HTERT RPE-1 (cell line): ENCODE measurements around the gene OR2B6.

ENCODE experiments used
- in situ Hi-C: fragments of 300-500 bp; cut with MboI; formaldehyde crosslinking; loops from 4 replicates; pipeline ENCODE4 v1.14.3; 2020; ENCODE audit warnings: low sequenced_read_pairs

Gene OR2B6

GRCh38 chr6:27994616-27995015, 37.6 kb downstream of the OR2B6 start:
- in situ Hi-C loops, result no loop called here

GRCh38 chr6:28000351-28001045, 43.5 kb downstream of the OR2B6 start:
- in situ Hi-C loops, result no loop called here

DNA sequence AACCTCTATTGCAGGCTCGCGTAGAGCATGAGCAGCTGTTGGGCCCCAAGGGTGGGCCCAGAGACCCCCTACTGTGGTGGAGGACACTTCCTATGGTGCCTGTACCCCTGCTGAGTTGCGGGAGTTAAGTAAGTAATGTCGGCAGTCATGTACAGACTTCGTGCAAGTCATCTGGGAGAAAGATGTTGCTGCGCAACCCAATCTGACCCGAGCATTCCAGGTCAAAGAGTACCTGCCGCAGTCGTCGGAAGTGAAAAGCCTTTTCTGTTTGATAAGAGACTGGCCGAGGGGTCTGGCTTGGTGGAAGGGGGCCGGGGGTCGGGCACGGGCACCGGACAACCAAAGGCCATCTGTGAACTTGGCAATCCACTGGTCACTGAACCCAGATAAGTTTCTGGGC, 44.3 kb downstream of the OR2B6 start:
- in situ Hi-C loops, result no loop called here

- in situ Hi-C loops, result no loop called here
Measured at GRCh38 chr6:28001751-28002150, 44.7 kb downstream of the OR2B6 start.

GRCh38 chr6:28002161-28002560, 45.1 kb downstream of the OR2B6 start:
- in situ Hi-C loops, result no loop called here

- in situ Hi-C loops, result no loop called here
Measured at GRCh38 chr6:28003059-28003458, 46.0 kb downstream of the OR2B6 start.

DNA sequence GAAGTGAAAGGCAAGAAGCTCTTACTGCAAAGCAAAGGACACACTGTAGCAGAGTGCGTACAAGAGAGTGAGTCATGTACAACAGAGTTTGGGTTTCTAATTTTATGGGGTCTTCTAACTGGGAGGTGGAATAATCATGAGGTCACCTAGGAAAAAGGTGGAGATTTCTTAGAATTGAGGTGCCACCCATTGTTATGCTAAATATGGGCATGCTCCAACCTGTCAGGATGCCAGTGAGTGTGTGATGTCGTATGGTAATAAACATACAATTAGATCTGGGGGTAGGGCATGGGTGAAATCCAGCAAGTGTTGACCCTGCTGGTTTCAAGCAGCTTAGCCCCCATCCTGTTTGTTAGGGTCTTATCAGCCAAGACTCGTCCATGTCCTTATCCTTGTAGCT, 46.6 kb downstream of the OR2B6 start:
- in situ Hi-C loops, result no loop called here

DNA sequence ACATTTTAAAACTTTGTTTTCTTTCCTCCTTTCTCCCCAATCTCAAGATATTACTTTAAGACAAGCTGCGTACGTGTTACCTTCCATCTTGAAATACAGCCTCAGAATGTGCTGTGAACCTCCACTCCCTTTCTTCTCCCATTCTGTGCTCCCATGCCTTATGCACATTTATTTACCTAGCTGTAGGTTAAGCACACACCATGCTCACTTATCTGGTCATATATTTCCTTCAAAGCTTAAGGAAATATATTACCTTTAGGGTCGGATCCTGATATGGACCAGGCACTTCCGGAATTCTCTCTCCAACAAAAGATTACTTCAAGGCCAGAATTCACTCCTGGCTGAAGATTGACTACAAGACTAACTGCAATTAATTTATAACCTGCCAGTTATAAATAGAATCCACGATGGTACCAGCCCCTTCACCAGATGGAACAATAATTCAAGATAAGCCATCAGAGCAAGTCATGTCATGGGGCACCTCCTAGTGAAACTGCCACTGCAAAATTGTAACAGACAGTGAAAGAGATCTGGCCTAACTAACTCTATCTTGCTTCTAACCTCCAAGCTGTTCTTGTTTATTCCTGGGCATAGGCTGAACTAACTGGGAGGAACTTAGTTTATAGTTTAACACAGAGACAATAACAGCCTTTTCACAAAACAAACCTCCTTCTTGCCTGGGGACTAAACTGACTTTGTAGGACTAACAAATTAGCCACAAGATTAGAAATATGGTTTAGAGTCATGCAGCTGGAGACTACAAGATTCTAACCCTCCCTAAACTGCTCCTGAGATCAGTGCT, 47.5 kb downstream of the OR2B6 start:
- in situ Hi-C loops, result no loop called here

DNA sequence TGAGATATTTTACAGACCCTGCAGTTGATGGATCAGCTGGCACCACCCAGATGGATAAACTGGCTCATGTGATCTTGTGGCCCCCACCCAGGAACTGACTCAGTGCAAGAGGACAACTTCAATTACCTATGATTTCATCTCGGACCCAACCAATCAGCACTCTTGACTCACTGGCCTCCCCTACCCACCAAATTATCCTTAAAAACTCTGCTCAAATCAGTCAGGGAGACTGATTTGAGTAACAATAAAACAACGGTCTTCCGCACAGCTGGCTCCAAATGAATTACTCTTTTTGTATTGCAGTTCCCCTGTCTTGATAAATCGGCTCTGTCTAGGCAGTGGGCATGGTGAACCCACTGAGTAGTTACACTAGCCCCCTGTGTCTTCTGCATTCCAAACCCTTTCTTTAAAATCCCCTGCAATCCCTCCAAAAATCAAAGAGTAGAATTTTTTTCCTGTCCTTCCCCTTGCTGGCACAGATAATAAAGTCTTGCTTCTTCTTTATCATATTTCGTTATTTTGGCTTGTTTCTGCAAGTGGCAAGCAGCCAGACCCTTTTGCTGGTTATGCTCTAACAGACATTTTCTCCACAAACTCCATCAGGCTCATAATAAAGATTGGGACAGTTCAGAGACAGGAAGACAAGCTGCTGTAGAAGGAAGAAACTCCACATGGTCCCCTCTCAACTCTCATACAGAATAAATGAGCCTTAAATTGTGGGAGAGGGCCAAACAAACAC, 48.3 kb downstream of the OR2B6 start:
- in situ Hi-C loops, result no loop called here

DNA sequence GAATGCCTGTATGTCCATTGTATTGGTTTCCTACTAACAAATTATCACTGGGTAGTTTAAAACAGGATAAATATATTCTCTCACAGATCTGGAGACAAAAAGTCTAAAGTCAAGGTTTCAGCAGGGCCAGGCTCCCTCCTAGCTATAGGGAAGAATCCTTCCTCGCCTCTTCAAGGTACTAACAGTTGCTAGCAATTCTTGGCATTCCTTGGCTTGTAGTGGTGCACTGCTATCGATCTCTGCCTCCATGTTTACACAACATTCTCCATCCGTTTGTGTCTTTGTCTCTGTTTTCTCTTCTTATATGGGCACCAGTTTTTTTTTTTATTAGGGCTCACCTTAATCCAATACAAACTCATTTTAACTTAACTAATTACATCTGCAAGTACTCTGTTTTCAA, 48.9 kb downstream of the OR2B6 start:
- in situ Hi-C loops, result no loop called here
